Measurements from ENCODE around the gene CSMD2.

CSMD2 gene

DNA sequence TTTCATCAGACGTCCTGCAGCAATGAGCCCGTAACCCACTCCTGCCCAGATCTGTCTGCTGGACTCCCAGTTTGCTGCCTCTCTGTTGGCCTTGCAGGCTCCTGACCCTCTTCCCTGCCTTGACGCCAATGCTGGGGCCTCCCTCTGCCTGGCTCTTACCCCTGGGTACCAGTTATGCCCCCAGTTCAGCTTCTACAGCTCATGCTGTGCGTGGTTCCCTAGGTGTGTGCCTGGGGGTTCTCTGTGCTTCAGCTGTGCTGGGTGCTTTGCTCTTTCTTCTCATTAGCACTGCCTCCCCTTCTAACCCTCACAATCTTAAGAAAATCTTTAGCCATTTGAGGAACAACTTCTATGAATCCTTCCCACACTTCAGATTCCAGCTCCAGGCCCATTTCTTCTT is 541.2 kb downstream of the CSMD2 start:
- DNase-seq, result no peak

DNA sequence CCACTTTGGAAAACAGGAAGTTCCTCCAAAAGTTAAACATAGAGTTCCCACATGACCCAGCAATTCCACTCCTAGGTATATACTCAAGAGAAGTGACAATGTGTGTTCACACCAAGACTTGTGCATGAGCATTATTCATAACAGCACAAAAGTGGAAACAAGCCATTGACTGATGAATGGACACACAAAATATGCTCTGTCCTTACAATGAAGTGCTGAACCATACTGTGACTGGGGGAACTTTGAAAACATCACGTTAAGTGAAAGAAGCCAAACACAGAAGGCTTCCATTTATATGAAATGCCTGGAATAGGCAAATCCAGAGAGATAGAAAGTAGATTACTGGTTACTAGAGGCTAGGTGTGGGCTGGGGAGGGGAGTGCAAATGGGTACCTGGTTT is 542.3 kb downstream of the CSMD2 start:
- DNase-seq, result no peak

DNA sequence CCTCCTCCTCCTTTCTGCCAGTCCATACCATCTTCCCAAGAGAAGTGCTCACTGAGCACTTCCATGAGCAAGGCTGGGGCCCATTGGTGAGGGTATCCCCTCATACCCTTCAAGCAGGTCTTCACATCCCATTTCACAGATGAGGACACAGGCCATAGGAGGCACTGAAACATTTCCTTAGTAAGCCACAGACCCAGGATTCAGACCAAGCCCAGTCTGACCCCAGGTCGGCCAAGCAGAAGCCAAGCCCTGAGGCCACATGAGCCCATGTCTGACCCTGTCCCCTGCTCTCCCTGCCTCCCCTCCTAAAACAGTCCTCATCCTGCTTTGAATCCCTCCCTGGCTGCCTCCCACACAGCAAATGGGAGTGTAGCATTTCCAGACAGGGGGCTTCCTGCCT is 546.4 kb downstream of the CSMD2 start:
- DNase-seq, result no peak

DNA sequence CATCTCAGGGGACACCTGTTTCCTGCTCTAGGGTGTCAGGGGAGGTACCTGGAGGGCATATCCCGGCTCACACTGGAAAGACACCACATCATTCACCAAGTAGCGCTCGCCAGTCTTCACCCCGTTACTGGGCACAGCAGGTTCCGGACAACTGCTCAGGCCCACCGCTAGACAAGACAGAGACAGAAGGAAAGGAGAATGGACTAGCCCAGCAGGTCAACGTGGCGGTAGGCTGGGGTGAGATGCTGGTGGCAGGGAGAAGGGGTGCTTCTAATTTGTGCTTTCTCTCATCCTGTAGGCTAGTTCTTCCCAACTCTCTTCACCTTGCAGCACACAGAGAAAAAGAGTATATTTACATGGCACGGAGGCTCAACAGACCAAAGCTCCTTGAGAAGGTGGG is 547.6 kb downstream of the CSMD2 start:
- DNase-seq, result no peak

DNA sequence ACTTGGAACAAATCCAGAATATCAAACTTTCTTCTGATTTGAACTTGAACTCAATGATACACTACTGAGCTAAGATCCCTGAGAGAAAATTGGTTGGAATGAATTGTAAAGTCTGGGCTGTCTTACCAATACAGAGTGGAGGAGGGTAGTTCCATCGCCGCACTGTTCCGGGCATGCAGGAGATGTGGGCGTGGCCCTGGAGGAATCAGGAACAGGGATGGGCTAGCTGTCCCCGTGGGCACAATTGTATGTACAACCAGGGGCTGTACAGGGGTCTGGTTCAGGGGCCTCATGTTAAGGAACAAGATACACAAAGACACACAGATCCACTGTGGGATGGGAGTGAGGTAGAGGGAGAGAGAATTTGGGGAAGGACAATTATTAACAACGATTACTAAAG is 548.2 kb downstream of the CSMD2 start:
- DNase-seq, result no peak

DNA sequence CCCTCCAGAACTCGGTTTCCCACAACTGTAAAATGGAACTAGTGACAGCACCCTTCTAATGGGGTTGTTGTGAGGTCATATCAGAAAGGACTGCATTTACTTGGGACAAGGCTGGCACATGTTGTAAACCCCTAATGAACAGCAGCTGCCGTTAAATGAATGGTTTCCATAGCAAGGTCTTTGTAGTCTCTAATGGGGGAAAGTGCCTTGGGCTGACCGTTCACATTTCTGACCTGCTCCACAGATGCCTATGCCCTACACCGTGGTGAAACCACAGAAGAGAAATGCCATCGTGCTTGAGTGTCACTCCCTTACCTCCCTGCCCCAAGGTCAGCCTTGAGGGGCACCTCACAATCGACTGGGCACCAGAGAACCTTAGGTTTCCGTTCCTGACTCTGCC is 549.5 kb downstream of the CSMD2 start:
- DNase-seq, result no peak

DNA sequence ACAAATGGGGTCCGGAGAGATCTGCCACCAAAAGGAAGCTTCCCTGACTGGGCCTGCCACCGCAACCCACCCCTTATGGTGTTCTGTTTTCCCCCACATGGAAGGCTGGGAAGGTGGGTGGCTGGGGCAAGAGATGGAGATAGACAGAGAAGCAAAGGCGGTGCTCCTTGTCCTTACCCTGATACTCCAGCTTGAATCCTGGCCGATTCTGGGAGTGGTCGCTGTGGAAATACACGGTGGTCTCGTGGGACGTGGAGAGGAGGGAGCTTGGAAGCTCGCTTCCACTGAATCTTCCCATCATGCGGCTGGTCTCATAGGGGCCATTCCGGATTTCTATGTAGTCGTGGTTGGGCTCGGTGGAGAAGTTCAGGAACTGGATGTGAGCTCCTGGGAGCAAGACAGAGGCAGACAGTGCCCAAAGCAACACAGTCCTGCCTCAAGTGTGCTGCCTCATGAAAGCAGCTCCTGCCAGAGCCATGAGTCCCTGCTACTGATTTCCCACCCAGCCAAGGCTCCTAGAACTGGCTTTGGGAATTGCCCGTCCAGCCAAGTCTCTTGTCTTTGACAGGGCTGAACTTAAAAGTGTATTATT is 554.1 kb downstream of the CSMD2 start:
- no peak for DNase-seq

DNA sequence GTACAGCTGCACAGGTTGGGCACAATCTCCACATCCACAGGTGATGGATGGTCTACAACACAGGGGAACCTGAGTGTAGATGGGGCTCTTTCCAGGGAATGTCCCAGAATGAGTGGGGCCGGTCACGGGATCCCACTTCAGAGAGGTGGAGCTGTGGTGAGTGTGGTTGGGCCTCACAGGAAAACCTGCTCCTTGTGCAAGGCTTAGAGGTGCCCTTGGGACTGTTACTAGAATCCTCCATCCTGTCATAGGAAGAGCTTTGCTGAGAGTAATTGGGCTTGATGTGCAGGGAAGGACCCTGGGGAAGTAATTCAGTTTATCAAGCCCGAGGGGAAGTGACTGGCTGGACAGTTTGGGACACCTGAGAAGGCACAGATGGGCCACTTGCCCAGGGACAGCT is 554.6 kb downstream of the CSMD2 start:
- no peak for DNase-seq

DNA sequence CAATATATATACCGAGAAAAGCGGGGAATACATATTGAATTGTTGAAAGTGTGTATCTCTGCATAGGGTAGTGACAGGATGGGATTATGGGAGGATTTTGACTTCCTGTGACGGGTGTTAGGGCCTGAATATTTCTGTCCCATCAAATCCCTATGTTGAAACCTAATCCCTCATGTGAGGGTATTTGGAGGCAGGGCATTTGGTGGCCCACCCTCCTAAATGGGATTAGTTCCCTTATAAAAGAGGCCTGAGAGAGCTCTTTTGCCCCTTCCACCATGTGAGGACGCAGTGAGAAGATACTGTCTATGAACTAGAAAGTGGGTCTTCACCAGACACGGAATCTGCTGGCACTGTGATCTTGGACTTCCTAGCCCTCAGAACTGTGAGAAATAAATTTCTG is 555.3 kb downstream of the CSMD2 start:
- no peak for DNase-seq

DNA sequence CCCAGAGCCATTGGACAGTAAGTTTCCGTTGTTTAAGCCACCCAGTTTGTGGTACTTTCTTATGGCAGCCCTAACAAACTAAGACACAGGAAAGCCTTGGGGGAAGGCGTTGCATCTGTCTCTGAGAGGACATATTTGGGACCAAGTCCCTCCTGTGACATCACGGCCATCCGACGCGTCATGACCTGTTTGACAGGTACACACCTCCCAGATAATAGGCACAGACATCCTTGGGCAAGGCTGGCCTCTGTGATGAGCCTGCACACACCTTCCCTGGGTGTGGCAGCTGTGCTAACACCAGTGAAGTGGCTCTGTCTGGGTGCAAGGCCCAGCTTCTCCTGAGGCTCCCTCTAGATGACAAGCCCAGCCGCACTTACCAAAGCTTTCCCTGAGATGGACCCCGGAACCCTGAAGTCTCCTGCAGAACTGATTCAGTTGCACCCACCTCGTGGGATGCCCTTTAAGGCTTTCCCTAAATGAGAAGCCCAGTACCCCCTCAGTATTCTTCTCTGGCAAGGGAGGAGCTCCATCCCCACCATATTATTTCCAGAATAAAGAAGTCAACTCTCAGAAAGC is 556.1 kb downstream of the CSMD2 start:
- no peak for DNase-seq

DNA sequence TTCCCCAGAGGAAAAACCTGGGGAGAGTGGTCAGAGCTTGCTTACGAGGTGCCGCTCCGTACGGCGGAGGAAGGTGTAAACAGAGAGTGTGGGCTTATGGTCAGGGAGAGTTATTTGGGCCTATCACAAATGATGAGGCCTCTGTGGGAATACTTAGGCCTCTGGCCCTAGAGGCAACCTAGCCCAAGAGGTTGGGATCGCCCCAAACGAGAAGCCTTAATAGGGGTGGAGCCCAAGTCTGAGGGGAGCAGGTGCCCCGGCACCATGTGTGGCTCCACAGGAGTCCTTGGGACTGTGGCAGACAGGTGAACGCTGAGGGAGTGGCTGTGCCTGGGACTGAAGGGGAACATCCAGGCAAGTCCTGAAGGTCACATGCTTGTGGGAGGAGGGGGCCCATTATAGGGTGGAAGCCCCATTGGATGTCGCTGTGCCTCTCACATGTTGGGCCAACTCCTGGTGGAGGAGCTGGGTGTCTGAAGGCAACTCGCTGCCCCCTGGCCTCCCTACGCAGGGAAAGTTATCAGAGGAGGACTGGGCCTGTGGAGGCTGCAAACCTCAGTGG is 557.5 kb downstream of the CSMD2 start:
- DNase-seq, result no peak

DNA sequence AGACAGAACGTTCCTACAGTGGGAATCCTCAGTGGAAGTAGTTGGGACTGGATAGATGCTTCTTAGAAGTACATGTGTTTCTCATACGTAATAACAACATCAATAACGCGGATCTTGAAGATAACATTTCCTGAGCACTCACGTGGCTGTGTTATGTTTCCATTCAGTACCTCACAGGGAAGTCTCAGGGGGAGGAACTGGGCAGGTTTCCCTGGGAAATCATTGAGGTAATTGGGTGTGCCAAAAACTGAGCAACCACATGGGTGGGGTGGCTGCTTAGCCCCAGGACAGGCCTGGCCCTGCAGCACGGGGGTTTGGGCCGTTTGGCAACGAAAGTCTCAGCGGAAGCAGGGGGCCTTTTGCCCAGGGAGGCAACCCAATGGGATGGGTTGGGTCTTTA is 558.8 kb downstream of the CSMD2 start:
- DNase-seq, result no peak

DNA sequence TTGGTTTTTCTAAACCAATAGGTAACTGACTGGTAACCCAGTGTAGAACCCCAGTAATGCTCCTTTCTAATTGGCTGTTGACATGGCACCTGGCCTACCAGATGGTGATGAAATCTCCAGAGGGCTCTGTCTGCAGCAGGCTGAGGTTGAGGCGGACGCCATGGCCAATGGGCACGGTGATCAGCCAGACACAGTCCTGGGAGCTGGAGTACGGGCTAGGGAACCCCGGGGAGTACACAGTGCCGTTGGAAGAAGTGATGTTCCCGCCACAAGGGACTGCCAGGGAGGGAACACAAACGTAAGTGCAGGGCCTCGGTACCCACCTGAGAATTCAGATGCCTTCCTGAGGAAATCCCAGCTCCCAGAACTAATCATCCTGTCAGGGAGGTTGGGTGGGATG is 562.8 kb downstream of the CSMD2 start:
- DNase-seq, result no peak

DNA sequence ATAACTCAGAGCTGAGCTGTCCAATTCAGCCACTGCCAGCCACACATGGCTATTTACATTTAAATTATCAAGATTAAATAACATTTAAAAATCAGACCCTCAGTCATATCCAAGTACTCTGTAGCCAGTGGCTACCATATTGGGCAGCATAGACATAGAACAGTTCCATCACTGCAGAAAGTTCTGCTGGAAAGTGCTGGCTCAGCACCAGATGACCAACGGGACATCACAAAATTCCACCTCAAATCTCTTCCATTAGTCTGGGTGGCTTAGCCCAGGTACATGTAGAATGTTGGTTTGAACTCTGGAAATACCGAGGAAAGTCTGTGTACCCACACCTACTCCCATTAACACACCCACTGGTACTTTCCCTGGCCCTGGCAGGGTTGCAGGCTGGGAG is 563.3 kb downstream of the CSMD2 start:
- no peak for DNase-seq

DNA sequence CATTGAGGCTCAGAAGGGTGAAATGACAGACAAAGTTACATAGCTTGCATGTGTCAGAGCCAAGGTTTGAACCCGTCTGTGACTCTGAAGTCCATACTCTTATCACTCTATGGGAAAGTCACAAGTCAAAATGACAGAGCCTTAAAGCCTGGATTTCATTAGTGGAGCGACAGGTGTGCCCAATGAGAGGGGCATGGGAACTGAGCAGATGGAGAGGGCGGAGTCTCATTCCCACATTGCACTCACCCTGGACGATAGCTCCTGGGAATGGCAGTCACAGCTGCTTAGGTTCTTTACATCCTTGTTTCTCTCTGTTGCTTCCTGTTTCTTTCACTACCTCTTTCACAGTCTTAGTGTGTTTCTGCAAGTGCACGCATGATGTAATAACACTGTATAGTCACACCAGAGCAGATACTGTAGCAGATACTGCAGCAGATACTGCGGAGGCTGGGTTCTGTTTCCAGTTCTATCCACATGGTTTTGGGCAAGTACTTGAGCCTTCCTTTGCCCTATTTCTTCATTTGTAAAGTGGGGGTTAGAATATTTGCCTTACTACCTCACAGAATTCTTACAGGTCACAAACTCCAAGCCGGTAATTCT is 565.4 kb downstream of the CSMD2 start:
- DNase-seq, result no peak

DNA sequence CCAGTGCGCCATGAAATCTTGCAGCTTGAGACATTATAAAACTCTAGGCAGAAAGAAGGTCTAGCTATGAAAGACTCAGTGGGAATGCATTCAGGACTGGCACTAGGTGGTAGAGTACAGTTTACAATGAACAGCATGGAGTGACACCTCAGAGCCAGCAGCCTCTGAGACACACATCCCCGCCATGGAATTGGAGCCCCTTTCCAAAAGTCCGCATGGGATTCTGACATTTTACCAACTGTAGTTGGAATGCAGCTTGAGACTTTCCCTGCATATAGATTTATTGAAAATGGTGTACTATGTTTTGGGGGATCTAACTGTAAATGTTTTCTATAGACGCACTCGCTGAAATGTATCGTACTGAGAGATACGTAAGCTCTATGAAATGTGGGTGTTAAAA is 576.3 kb downstream of the CSMD2 start:
- DNase-seq, result no peak

DNA sequence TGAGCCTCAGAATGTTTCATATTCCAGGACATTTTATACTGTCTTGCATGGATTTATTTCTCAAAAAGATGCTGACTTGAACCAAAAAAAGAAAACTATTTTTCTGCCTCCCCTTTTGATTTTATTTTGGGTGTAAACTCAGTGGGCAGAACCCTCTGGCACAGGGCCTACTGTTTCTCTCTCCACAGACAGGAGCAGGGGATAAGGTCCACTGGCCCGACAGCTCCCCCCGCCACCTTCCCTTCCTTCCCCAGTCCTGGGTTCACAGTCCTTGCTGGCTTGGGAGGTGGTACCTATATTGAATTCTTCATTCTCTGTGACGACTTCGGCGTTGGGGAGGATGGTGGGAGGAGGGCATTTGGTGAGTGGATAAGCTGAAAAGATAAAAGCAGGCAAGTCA is 578.2 kb downstream of the CSMD2 start:
- DNase-seq, result no peak

DNA sequence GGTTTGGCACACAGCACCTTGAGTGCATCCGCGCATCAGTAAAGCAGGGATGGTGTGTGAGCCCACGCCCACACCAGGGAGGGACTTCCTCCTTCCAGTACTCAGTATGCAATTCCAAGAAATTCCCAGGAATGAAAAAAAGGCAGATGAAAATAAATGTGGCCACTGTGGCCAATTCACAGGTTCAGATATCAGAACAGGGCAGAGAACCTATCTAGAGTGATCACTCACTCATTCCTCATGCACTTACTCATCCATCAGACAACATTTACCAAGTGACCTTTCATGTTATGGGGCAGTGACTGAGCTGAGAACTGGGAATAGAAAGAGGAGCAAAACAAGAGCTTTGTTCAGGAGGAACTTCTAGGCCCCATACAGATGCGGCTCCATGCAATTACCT is 578.9 kb downstream of the CSMD2 start:
- DNase-seq, result no peak

DNA sequence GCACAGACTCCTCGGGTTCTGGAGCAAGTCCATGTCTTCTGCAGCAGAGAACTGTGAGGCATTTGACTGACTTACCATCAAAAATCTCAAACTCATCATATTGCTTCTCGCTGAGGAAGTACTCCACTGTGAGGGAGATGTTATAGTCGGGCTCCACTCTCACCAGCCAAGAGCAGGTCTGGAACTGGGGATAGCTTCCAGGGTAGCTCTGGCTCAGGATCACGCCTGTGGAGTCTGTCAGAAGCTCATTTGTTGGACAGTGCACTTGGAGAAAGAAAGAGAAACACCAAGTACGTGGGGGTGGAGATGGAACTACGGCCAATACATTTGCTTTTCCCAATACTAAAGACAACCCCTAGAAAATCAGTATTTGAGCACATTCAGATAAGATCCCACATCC is 581.5 kb downstream of the CSMD2 start:
- no peak for DNase-seq

DNA sequence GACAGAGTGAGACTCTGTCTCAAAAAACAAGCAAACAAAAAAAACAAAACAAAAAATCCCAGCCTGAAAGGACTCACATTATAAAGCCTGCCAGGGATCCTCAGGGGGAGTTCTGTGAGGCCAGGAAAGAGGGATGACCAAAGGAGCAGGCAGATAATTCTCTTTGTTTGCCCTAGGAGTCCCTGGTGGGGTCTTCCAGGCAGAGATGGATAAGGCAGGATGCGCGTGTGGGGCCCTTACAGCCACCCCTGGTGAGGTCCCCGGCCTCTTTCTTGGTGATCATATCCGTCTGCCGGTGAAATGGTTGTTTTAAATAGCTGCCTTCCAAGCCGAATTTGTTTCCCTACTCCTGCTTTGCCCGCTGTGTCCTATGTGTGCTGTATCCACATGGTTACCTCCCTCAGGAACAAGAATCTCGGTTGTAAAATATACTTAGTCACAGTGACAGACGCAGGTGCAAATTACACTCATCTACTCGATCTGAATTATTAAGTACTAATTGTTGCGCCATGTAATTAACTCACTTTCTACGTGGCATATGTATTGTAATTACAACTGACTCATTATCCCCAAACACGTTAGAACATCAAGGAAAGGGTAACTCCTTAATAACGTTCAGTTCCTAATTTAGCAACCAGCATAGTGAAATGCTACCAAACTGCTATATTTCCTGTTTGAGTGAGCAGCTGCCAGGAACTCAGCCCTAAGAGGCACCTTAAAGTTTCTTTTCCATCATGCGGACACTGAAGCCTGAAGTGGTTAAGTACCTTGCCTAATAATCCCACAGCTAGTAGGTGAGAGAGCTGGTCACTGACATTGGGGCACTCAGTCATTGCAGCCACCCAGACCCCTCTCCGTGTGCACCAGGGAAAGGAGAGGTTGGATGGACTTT is 586.2 kb downstream of the CSMD2 start:
- DNase-seq, result no peak

DNA sequence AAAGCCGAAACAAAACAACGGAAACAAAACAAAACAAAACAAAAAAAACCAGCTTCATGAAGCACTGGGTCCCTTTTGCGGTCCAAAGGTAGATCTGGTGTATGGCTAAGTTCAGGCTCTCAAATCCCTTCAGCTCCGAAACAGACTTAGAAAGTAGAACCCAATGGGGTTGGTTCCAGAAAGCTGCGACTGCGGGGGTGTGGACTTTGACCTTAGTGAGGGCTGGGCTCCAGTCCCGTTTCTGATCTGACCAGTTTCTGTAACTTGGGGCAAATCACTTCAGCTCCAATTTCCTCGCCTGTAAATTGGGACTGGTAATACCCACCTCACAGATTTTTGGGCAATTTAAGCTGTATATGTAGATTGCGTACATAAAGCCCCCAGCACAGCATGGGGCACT is 587.4 kb downstream of the CSMD2 start:
- DNase-seq, result no peak

DNA sequence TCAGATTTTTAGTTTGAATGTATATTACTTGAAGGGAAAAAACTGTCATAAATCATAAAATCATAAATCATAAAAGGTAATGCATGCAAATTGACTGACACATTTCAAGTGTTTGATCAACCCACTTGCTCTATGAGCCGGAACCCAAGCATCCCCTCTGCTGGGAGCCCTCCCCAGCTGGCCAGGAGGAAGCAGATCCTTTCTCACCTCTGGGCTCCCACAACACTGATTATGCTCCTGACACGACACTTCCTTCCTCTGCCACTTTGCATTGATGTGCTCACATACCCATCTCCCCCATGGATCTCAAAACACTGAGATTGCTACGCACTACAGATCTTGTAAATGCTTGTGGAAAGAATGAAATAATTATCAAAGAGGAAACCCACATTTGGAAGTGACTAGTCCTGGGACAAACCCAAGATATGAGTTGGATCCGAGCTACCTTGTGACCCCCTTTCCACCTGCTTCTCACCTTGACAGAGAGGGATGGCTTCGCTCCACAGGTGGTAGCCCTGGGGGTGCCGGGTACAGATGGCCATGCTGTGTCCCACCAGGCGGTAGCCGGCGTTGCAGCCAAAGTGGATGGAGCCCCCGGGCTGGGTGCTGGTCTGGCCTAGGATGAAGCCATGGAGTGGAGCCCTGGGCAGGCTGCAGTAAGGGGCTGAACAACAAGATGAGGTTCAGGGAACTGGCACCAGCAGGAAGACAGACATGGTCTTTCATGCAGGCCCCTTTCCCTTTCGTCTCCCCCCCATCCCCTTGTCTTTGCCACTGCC is 588.0 kb downstream of the CSMD2 start:
- no peak for DNase-seq

DNA sequence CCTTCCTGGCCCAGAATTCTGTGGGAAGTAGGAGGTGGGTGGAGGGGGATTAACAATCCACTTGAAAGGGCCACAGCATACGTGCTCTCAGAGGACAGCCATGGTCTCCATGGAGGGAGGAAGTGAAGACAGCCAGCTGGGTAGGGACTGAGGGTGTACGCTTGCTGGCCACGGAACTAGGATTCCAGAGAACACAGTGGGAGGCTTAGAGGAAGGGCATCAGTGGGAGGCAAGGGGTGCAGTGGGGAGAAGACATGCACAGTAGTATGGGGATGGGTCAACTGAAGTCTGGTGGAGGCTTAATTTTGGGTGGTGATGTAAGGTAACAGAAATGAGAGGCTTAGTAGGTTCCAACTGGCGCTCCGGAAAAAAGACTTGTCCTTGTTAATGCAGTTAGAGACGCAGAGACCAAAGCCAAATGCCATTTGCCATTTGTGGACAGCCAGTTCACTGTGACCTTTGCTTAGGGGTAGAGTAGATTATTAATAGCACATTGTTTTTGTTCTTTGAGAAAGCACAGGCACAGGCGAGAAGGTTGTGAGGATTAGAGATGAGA is 589.6 kb downstream of the CSMD2 start:
- DNase-seq, result no peak

Data from stimulated activated CD4-positive, alpha-beta T cell treated with anti-CD3 and anti-CD28 coated beads, Interleukin-4, amount 100 ng/mL, for 1 hour (primary cell).